ENCODE measurements around the gene ACSL3.

Gene ACSL3

DNA sequence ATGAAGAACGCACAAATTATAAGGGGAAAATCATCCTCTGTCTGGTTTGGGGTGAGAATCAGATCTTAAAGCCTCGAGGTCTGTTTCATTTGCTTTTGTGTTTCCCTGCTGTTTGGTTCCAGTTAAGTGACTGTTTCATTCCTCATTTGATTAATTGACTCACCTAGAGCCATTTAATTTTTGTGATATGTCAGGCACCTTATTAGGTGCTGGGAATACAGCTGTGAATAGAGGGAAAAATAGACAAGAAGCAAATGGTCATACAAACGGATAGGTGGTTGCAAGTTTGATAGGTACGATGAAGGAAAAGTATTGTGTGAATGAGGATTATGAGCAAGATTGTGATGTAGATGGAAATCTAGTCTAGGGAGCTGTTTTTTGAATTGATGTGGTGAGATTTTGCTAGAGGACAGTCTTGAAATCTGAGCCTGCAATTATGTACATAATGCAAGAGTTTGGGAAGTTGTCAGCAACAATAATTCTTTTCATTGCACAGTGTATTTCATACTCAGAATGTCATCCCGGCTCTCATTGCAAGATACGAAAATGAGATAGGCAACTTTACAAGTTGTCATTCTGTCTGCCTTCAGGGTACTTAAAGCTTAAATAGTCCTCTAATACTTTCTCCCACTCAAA, 2.2 kb downstream of the ACSL3 start:
- no peaks in the 10 kb centered on the region for H3K9me2 ChIP-seq (replicated peaks; ENCODE audit: control insufficient read depth, low read length)
- H3K27me3 ChIP-seq (ENCODE audit: control insufficient read depth, low read length) = no peaks in the 10 kb centered on the region; the same call in 1 of the 2 replicates
- H3K79me2 ChIP-seq (ENCODE audit: control insufficient read depth, low read length) = peaks cover 70% of the 10 kb centered on the region
- peaks cover 42% of the 10 kb centered on the region for H3K4me1 ChIP-seq (ENCODE audit: control insufficient read depth, low read length)
- peaks cover 47% of the 10 kb centered on the region for H4K20me1 ChIP-seq (ENCODE audit: control insufficient read depth, insufficient read depth, low read depth, low read length)
- peak overlapping the region; percentile 93 for H3K4me3 ChIP-seq (ENCODE audit: low read length)
- TF ChIP-seq EZH2phosphoT487 (IDR thresholded peaks at IDR 0.05; ENCODE audit: borderline replicate concordance, low read length) (no peak), CTCF (IDR thresholded peaks at IDR 0.05; ENCODE audit: low read depth, low read length, poor library complexity, severe bottlenecking) (no peak)
- peak overlapping the region; percentile 92 for H3K4me2 ChIP-seq (ENCODE audit: low read length)
- H3K27ac ChIP-seq (ENCODE audit: low read depth, low read length) = no peak overlapping the region
- H3K36me3 ChIP-seq (ENCODE audit: control insufficient read depth, low read length) = peaks cover 6% of the 10 kb centered on the region
- no peaks in the 10 kb centered on the region for H3F3A ChIP-seq (ENCODE audit: control insufficient read depth, insufficient read depth)
- H3K9me3 ChIP-seq (ENCODE audit: control insufficient read depth, insufficient read depth, low read length) = no peaks in the 10 kb centered on the region

- H3K9me2 ChIP-seq (replicated peaks; ENCODE audit: control insufficient read depth, low read length) = no peaks in the 10 kb centered on the region
- TF ChIP-seq CTCF (IDR thresholded peaks at IDR 0.05; ENCODE audit: low read depth, low read length, poor library complexity, severe bottlenecking) (no peak), EZH2phosphoT487 (IDR thresholded peaks at IDR 0.05; ENCODE audit: borderline replicate concordance, low read length) (no peak)
- H3K4me3 ChIP-seq (ENCODE audit: low read length) = no peak overlapping the region
- 0 out of 2 replicates have a peak overlapping the region, but pooled peaks have one; percentile 11 for H3K4me2 ChIP-seq (ENCODE audit: low read length)
- peaks cover 55% of the 10 kb centered on the region for H3K4me1 ChIP-seq (ENCODE audit: control insufficient read depth, low read length)
- peaks cover 6% of the 10 kb centered on the region for H3K36me3 ChIP-seq (ENCODE audit: control insufficient read depth, low read length)
- peaks cover 83% of the 10 kb centered on the region for H3K79me2 ChIP-seq (ENCODE audit: control insufficient read depth, low read length)
- peaks cover 53% of the 10 kb centered on the region for H4K20me1 ChIP-seq (ENCODE audit: control insufficient read depth, insufficient read depth, low read depth, low read length)
- no peaks in the 10 kb centered on the region; the same call in 1 of the 2 replicates for H3K27me3 ChIP-seq (ENCODE audit: control insufficient read depth, low read length)
- H3F3A ChIP-seq (ENCODE audit: control insufficient read depth, insufficient read depth) = no peaks in the 10 kb centered on the region
- H3K27ac ChIP-seq (ENCODE audit: low read depth, low read length) = no peak overlapping the region
- no peaks in the 10 kb centered on the region for H3K9me3 ChIP-seq (ENCODE audit: control insufficient read depth, insufficient read depth, low read length)
Measured at GRCh38 chr2:222864296-222864695, 3.5 kb downstream of the ACSL3 start.

GRCh38 chr2:222865301-222865700, 4.5 kb downstream of the ACSL3 start:
- no peak overlapping the region for H3K27ac ChIP-seq (ENCODE audit: low read depth, low read length)
- no peak overlapping the region for H3K4me3 ChIP-seq (ENCODE audit: low read length)
- peaks cover 93% of the 10 kb centered on the region for H3K79me2 ChIP-seq (ENCODE audit: control insufficient read depth, low read length)
- peaks cover 62% of the 10 kb centered on the region for H4K20me1 ChIP-seq (ENCODE audit: control insufficient read depth, insufficient read depth, low read depth, low read length)
- H3K4me2 ChIP-seq (ENCODE audit: low read length) = no peak overlapping the region
- H3K36me3 ChIP-seq (ENCODE audit: control insufficient read depth, low read length) = peaks cover 6% of the 10 kb centered on the region
- H3K27me3 ChIP-seq (ENCODE audit: control insufficient read depth, low read length) = no peaks in the 10 kb centered on the region
- H3K4me1 ChIP-seq (ENCODE audit: control insufficient read depth, low read length) = peaks cover 56% of the 10 kb centered on the region
- no peaks in the 10 kb centered on the region for H3K9me2 ChIP-seq (replicated peaks; ENCODE audit: control insufficient read depth, low read length)
- H3K9me3 ChIP-seq (ENCODE audit: control insufficient read depth, insufficient read depth, low read length) = no peaks in the 10 kb centered on the region
- TF ChIP-seq EZH2phosphoT487 (IDR thresholded peaks at IDR 0.05; ENCODE audit: borderline replicate concordance, low read length) (no peak), CTCF (IDR thresholded peaks at IDR 0.05; ENCODE audit: low read depth, low read length, poor library complexity, severe bottlenecking) (no peak)
- H3F3A ChIP-seq (ENCODE audit: control insufficient read depth, insufficient read depth) = no peaks in the 10 kb centered on the region

Data from DOHH2 (cell line).